ENCODE results near the gene TBX19.
"Not testable (repeated sequence)": the region's sequence is repeated elsewhere in the genome, so short reads cannot be mapped to it uniquely, and the experiment has no call there.

The TBX19 gene

DNA sequence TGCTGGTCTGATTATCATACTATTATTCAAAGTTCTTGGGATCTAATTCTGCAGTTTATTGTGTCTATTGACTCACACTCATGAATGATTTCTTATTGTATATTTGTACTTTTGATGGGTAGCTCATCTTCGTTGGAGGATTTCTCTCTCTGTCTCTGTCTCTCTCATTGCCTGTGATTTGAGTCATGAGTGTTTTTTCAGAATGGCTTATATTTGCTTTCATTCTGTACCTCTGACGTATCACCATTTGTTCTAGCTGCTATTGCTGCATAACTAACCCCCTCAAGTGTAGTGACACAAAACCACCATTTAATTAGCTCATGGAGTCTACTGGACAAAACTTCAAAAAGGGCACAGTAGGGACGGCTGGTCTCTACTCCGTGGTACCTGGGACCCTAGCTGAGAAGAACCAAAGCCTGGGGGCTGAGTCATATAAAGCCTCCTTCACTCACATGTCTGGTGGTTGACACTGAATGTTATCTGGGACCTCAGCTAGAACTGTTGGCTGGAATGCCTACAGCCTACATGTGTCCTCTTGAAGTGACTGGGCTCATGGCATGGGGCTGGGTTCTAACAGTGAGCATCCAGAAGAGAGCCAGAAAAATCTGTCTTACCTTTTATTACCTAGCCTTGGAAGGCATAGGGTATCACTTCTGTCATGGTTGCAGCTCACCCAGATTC, 44.2 kb downstream of the TBX19 start:
- DNase-seq: no peak

- DNase-seq: no peak
Measured at GRCh38 chr1:168328731-168329364, 48.2 kb downstream of the TBX19 start.

- DNase-seq: no peak
Measured at GRCh38 chr1:168330285-168330684, 49.6 kb downstream of the TBX19 start.

DNA sequence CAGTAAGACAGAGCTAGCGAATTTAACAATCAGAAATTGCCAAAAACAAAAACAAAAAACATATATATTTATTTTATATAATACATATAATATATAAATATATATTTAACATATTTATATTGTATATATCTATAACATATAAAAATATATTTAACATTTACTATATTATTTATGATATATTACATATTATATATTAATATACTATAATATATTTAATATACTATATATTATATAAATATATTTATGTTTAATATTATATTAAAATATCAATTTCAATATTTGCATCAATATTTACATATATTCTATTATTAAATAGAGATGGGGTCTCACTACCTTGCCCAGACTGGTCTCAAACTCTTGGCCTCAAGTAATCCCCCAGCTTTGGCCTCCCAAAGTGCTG, 50.9 kb downstream of the TBX19 start:
- no peak for DNase-seq

- no peak for DNase-seq
Measured at GRCh38 chr1:168333562-168334276, 53.0 kb downstream of the TBX19 start.

DNA sequence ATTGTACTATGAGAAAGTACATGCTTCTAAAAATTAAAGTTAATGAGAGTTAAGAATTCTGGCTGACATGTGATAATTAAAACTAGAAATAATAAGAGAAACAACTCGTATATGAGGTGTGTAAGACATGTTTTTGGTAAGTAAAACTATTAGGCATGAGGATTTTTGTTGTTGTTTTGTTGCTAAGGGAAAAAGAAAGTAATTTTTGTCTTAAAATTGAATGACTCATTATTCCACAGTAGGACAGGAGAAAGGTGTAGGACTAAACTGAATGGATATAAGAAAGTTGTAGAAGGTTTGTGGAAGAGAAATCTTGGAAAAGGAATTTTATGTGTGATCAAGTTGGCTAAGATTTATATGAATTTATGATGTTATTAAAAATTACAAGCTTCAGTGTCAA, 54.8 kb downstream of the TBX19 start:
- no peak for DNase-seq

DNA sequence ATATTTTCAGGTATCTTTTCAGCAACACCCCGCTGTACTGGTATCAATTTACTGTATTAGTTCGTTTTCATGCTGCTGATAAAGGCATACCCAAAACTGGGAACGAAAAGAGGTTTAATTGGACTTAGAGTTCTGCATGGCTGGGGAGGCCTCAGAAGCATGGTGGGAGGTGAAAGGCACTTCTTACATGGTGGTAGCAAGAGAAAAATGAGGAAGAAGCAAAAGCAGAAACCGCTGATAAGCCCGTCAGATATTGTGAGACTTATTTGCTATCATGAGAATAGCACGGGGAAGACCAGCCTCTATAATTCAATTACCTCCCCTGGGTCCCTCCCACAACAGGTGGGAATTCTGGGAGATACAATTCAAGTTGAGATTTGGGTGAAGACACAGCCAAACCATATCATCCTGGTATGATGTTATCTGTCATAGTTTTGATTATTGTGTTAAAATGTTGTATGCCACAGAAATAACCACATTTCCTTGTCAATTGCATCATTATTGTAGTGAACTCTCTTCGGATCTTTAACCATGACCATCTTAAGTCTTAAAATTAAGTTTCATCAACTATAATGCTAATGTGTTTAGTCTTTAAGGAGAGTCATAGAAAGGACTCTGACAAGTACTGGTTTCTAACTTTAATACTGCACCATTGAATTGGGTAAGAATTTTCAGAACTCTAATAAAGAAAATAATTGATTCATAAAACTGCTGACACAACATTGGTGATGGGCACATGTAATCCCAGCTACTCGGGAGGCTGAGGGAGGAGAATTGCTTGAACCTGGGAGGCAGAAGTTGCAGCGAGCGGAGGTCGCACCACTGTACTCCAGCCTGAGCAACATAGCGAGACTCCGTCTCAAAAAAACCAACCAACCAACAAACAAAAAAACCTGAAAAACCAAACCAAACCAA, 58.2 kb downstream of the TBX19 start:
- no peak for DNase-seq

DNA sequence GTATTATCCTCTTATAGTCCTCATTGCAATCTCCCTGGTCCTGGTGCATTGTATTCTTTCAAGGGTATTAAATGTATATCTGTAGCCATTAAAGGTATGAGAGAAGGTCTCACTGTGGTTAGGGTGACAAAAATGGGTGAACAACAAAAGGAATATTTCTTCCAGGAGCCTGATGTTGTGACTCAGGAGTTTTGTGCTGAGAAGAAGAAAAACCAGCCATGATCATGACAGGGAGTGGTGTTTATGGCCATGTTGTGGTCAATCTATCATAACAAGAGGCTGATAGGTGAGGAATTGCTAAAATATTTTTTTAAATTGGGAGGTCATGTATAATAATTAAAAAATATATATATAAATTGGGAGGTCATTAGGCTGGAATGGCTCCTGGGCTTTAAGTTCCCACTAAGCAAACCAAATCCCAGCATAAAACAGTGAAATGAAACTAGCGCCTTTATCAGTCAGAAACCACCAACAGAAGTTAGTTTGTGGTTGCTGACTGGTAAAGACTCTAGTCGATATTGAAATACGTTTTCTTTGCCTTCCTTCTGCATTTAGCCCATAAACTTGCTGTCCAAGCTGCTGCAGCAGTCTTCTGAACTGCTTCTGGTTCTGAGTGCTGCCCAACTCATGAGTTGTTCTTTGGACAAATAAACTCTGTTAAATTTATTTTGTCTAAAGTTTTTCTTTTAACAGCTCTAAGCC, 60.3 kb downstream of the TBX19 start:
- DNase-seq: no peak

DNA sequence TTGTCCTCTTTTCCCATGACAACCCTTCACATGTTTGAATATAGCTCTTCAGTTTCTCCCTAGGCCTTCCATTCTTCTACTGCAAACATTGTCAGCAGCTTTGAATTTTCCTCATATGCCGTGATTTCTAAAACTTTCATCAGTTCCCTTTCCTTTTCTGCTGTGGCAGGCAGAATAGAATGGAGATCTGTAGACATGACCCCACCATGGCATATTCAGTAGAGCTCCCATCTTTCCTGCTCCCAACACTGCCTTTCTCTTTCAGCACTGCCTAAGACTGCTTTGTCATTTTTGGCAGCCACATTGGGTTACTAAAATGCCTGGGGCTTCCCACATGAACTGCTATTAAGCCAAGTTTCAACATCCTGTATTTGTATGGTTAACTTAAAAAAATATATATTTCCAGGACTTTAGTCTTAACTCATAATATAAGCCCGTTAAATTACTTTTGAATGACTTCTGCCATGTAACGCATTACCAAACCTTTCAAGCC, 60.9 kb downstream of the TBX19 start:
- DNase-seq: no peak

- peak; percentile 89 to 90 for DNase-seq
Measured at GRCh38 chr1:168342572-168343280, 62.0 kb downstream of the TBX19 start.

DNA sequence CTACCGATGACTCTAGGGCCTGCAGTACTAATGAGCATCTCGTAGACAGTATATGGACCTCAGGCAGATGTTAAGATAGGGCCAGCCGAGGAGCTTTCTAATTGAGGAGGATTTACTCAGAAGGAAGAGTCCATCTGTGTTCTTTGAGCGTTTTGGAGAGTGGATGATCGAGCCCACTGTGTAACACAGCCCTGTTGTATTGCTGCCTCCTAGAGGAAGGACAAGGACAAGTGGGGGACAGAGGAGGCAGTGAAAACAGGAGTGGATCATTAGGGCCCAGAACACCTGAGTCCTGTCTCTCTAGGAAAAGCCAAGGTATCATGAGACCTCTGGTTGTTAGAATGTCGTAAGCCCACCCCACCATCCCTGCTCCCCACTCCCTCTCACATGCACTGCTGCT, 62.9 kb downstream of the TBX19 start:
- no peak for DNase-seq

DNA sequence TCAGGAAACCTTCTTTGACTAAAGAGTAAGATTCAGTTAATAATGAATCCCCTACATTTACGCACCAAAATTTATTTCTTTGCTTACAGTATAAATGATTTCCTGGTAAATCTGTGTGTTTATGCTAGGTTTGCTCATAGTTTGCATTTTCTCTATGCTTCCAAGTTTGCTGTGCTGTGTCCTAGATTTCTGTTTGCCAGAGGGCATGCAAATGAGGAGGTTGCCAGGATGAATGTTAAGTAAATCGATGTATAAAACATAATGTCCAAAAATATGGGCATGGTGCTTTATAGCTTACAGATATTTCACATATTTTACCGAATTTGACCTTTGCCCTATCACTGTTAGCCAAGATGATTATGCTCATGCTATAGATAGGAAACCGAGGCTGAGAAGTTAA, 63.8 kb downstream of the TBX19 start:
- no peak for DNase-seq

GRCh38 chr1:168345939-168346338, 65.3 kb downstream of the TBX19 start:
- no peak for DNase-seq

DNA sequence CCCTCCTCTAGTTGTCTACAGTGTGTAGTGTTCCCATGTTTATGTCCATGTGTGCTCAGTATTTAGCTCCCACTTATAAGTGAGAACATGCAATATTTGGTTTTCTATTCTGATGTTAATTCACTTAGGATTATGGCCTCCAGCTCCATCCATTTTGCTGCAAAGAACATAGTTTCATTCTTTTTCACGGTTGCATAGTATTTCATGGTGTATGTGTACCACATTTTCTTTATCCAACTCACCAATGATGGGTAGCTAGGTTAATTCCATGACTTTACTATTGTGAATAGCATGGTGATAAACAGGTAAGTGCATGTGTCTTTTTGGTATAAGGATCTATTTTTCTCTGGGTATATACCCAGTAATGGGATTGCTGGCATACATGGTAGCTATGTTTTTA, 67.0 kb downstream of the TBX19 start:
- no peak for DNase-seq

DNA sequence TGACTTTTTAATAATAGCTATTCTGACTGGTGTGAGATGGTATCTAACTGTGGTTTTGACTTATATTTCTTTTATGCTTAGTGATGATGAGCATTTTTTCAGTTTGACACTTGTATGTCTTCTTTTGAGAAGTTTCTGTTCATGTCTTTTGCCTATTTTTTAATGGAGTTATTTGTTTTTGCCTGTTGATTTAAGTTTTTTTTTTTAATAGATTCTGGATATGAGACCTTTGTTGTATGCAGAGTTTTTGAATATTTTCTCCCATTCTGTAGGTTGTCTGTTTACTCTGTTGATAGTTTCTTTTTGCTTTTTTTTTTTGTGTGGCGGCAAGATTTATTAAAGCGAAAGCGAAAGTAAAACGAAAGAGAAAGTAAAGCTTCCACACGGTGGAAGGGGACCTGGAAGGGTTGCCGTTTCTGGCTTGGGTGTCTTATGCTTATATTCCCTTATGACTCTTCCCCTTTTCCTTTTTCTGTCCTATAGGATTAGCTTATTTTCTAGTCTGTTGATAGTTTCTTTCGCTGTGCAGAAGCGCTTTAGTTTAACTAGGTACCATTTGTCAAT, 67.6 kb downstream of the TBX19 start:
- DNase-seq: no peak

- DNase-seq: not testable (repeated sequence)
Measured at GRCh38 chr1:168354335-168355269, 73.9 kb downstream of the TBX19 start.

DNA sequence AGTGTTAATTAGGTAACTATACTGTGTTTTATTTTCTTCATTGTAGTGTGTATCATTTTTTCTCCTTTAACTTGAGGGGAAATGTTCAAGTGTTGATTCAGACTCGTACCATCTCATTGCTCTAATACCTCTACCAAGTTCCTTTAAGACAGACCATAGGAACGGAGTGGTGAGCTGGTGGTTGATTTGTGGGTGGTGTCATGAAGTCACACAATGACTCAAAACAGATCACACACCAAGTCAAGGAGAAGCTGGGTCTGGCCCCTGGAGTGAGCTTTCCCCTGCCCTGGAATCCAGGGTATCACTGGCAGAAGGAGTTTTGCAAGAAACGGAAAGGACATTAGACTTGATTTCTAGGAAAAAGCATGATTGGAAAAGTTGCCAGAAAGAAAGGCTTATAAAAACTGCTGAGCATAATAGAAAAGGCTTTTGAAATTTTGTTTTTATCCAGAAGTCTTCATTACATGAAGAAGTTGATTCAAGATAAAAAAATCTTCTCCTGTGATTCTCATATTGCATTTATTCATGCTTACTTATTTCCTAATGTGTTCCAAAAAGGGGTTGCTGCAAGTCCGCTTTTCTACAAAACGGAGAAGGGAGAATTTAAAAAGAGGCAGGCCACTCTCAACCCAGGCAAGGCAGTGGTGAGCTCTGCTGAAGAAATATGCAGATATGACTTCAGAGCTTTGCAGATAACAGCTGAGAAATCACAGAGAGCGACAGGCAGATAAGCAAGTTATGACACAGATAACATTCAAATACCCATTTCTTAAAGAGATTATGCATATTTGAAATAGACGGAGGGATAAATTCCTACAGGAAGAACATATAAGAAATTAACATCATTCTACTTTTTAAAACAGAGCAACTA, 79.7 kb downstream of the TBX19 start:
- no peak for DNase-seq

DNA sequence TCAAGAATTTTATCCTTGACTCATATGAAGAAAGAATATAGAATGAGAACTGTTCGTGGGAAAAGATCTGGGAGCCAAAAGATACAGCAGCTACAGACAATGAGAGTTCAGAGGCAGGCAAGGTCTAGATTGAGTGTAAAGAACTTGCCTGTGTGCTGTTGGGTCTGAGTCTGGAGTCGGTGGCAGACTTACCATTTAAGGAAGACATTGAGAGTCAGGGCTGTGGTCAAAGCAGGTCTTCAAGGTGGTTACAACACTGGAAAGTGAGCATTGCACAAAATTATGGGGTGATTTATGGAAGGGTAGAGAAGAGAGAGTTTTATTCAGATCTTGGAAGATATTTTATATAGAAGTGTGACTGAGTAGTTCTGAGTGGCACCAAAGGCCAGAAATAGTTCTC, 80.6 kb downstream of the TBX19 start:
- DNase-seq: no peak

- DNase-seq: peak in 1 of 2 experiments; percentile 11
Measured at GRCh38 chr1:168362991-168363390, 82.3 kb downstream of the TBX19 start.
